DOHH2 (cell line): Measurements from ENCODE around the gene ILF2.

ENCODE experiments used
- H3F3A ChIP-seq: fragments of 200-600 bp; sonication (generic), shearing (Covaris generic); 2 replicates; pipeline ENCODE4 v1.6.0; 2016; ENCODE audit warnings: antibody characterized with exemption, mild to moderate bottlenecking; ENCODE audit not compliant: control insufficient read depth, insufficient read depth
- H3K27ac ChIP-seq: fragments of 200-600 bp; sonication (generic); 2 replicates; pipeline ENCODE4 v1.5.1; 2014; ENCODE audit warnings: low read depth, mild to moderate bottlenecking, low read length, moderate library complexity
- H3K27me3 ChIP-seq: fragments of 200-600 bp; sonication (generic); 2 replicates; pipeline ENCODE4 v1.6.1; 2014; ENCODE audit warnings: mild to moderate bottlenecking, low read length, mixed read lengths; ENCODE audit not compliant: control insufficient read depth
- H3K36me3 ChIP-seq: fragments of 200-600 bp; sonication (generic); 2 replicates; pipeline ENCODE4 v1.6.1; 2014; ENCODE audit warnings: mild to moderate bottlenecking, low read length, moderate library complexity, mixed read lengths; ENCODE audit not compliant: control insufficient read depth
- H3K4me1 ChIP-seq: fragments of 200-600 bp; sonication (generic); 2 replicates; pipeline ENCODE4 v1.6.1; 2014; ENCODE audit warnings: mild to moderate bottlenecking, low read length, mixed read lengths; ENCODE audit not compliant: control insufficient read depth
- H3K4me2 ChIP-seq: fragments of 200-600 bp; sonication (generic); 2 replicates; pipeline ENCODE4 v1.6.0; 2014; ENCODE audit warnings: mild to moderate bottlenecking, low read length, moderate library complexity
- H3K4me3 ChIP-seq: fragments of 200-600 bp; sonication (generic); 2 replicates; pipeline ENCODE4 v1.5.1; 2014; ENCODE audit warnings: mild to moderate bottlenecking, low read length, mixed read lengths
- H3K79me2 ChIP-seq: fragments of 200-600 bp; sonication (generic); 2 replicates; pipeline ENCODE4 v1.6.1; 2014; ENCODE audit warnings: mild to moderate bottlenecking, low read length, mixed read lengths; ENCODE audit not compliant: control insufficient read depth
- H3K9me2 ChIP-seq: fragments of 200-600 bp; sonication (generic); replicated peaks from 2 replicates; pipeline ENCODE4 v1.6.1; 2014; ENCODE audit warnings: mild to moderate bottlenecking, low read length, mixed read lengths; ENCODE audit not compliant: control insufficient read depth
- H3K9me3 ChIP-seq: fragments of 200-600 bp; sonication (generic); 2 replicates; pipeline ENCODE4 v1.6.1; 2014; ENCODE audit warnings: antibody characterized with exemption, low read length, mixed read lengths; ENCODE audit not compliant: control insufficient read depth, insufficient read depth
- H4K20me1 ChIP-seq: fragments of 200-600 bp; sonication (generic); 2 replicates; pipeline ENCODE4 v1.6.0; 2014; ENCODE audit warnings: low read depth, mild to moderate bottlenecking, antibody characterized with exemption, low read length, moderate library complexity; ENCODE audit not compliant: control insufficient read depth, insufficient read depth
- EZH2phosphoT487 ChIP-seq: fragments of 200-600 bp; sonication (generic); IDR thresholded peaks from 2 replicates; pipeline ENCODE4 v1.6.1; 2017; ENCODE audit warnings: borderline replicate concordance, mild to moderate bottlenecking, antibody characterized with exemption, low read length, moderate library complexity, mixed read lengths
- TF ChIP-seq, protein P1 (sequence below): fragments of 200-600 bp; sonication (generic); IDR thresholded peaks from one replicate; pipeline ENCODE4 v1.5.1; 2014; ENCODE audit warnings: antibody characterized with exemption, mild to moderate bottlenecking, low read depth, low read length; ENCODE audit not compliant: poor library complexity, severe bottlenecking

ILF2 gene

DNA sequence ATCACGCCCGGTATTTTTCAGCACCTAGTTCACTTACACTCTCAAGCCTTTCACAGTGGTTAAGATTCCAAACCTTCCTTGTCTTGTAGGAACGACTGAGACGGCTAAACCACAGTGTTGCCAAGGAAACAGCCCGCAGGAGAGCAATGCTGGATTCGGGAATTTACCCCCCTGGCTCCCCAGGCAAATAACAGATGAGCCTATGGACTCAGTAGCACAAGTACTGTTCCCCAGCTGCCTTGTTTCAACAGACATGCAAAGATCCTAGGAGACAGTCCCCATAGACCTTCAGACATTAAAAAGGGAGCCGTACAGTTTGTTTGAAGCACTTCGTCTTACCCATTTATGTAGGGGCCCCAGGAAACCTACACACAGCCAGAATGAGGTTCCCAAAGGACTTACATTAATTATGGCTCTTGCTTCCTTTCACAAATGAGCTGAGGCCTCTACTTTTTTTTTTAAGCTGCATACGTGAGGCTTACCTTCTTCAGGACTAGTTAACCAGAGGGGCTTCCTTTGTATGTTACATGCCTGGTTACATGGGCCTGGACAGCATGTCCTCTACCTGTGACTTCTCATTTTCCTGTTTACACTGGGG lies 9.6 kb downstream of the ILF2 start:
- H3K4me2 ChIP-seq, result no peak overlapping the region
- H3K27ac ChIP-seq, result no peak overlapping the region
- peaks cover 17% of the 10 kb centered on the region for H3K4me1 ChIP-seq
- no peaks in the 10 kb centered on the region for H3K27me3 ChIP-seq
- H3K36me3 ChIP-seq, result peaks cover 58% of the 10 kb centered on the region
- H3K9me2 ChIP-seq, result no peaks in the 10 kb centered on the region
- H3F3A ChIP-seq, result peaks cover 55% of the 10 kb centered on the region
- H3K9me3 ChIP-seq, result no peaks in the 10 kb centered on the region
- no peak overlapping the region for H3K4me3 ChIP-seq
- H4K20me1 ChIP-seq, result no peaks in the 10 kb centered on the region
- peaks cover 14% of the 10 kb centered on the region for H3K79me2 ChIP-seq
- TF ChIP-seq, protein P1, sequence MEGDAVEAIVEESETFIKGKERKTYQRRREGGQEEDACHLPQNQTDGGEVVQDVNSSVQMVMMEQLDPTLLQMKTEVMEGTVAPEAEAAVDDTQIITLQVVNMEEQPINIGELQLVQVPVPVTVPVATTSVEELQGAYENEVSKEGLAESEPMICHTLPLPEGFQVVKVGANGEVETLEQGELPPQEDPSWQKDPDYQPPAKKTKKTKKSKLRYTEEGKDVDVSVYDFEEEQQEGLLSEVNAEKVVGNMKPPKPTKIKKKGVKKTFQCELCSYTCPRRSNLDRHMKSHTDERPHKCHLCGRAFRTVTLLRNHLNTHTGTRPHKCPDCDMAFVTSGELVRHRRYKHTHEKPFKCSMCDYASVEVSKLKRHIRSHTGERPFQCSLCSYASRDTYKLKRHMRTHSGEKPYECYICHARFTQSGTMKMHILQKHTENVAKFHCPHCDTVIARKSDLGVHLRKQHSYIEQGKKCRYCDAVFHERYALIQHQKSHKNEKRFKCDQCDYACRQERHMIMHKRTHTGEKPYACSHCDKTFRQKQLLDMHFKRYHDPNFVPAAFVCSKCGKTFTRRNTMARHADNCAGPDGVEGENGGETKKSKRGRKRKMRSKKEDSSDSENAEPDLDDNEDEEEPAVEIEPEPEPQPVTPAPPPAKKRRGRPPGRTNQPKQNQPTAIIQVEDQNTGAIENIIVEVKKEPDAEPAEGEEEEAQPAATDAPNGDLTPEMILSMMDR, result no peak

DNA sequence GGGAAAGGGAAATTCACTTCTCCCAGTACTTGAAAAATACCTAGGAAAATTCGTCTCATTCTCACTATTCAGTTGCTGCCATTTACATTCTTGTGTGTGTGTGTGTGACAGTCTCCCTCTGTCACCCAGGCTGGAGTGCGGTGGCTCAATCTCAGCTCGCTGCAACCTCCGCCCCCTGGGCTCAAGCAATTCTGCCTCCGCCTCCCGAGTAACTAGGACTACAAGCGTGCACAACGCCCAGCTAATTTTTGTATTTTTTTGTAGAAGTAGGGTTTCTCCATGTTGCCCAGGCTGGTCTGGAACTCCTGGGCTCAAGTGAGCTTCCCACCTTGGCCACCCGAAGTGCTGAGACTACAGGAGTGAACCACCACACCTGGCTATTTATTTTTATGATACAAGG lies 11.1 kb downstream of the ILF2 start:
- Histone ChIP-seq H3K27me3 (no peaks in the 10 kb centered on the region), H4K20me1 (no peaks in the 10 kb centered on the region), H3K4me3 (peak overlapping the region; percentile 89), H3K4me2 (peak overlapping the region; percentile 76), H3K9me3 (no peaks in the 10 kb centered on the region), H3K4me1 (peaks cover 17% of the 10 kb centered on the region), H3K9me2 (no peaks in the 10 kb centered on the region), H3F3A (peaks cover 46% of the 10 kb centered on the region), H3K79me2 (peaks cover 14% of the 10 kb centered on the region), H3K27ac (no peak overlapping the region), H3K36me3 (peaks cover 43% of the 10 kb centered on the region)
- no peak for TF ChIP-seq EZH2phosphoT487
- TF ChIP-seq, protein P1, result no peak

- Histone ChIP-seq H3F3A (peaks cover 45% of the 10 kb centered on the region), H4K20me1 (no peaks in the 10 kb centered on the region), H3K36me3 (peaks cover 38% of the 10 kb centered on the region), H3K9me2 (no peaks in the 10 kb centered on the region), H3K27me3 (no peaks in the 10 kb centered on the region), H3K27ac (peak overlapping the region; percentile 64), H3K79me2 (peaks cover 14% of the 10 kb centered on the region), H3K4me3 (peak overlapping the region; percentile 89), H3K9me3 (no peaks in the 10 kb centered on the region), H3K4me2 (peak overlapping the region; percentile 76), H3K4me1 (peaks cover 17% of the 10 kb centered on the region)
- no peak for TF ChIP-seq EZH2phosphoT487
Measured at GRCh38 chr1:153659175-153659534, 11.6 kb downstream of the ILF2 start.

- peak within 1 kb of the TSS; percentile 64 for H3K27ac ChIP-seq
Measured at GRCh38 chr1:153658400-153659174, 12.2 kb downstream of the ILF2 start, which contains the start of gene SNAPIN. Gene SNAPIN, plus strand, starts transcription at chr1:153658703. Its CDS starts 41 bp downstream, at chr1:153658744.

More at GRCh38 chr1:153658400-153659174, 12.2 kb downstream of the ILF2 start, which contains the start of gene SNAPIN:
- Histone ChIP-seq H3K4me3 (peak within 1 kb of the TSS; percentile 89), H3K4me2 (peak within 1 kb of the TSS; percentile 76), H3K4me1 (peaks cover 17% of the 10 kb centered on the region), H3F3A (peaks cover 39% of the 10 kb centered on the region), H3K9me3 (no peaks in the 10 kb centered on the region), H3K9me2 (no peaks in the 10 kb centered on the region), H4K20me1 (no peaks in the 10 kb centered on the region), H3K79me2 (peaks cover 14% of the 10 kb centered on the region), H3K36me3 (peaks cover 32% of the 10 kb centered on the region), H3K27me3 (no peaks in the 10 kb centered on the region)
- TF ChIP-seq EZH2phosphoT487, result no peak
- TF ChIP-seq, protein P1, result no peak
